Measurements from ENCODE around the gene OLFML1. TPM values are rescaled to one million over a fixed set of nuclear protein-coding genes. Genes with fewer than 3 reads are reported as not detected.

OLFML1 gene
- total RNA-seq, 6 experiments from 2014 or later = 2.2 to 5.5 (median 3.0) TPM

DNA sequence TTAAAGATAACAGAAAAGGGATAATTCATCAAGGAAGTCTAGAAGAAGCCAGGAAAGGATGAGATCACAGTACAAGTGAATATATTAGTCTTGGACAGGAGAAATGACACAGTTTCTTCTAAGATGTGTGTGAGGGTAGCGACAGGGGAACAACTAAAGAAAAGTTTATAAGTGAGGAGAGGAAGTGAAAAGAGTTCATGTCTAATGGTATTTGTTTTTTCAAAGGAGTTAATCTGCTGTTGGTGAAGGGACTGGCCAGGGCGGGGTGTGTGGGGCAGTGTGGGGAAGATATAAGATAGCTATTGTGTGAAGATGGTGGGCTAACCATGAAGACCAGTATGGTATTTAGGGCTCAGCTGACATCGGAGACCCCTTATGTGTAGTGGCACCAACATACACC, 20.9 kb downstream of the OLFML1 start:
- intact Hi-C loops (cut with DNase I) = no loop called here
- no peaks in the 10 kb centered on the region for H3K27me3 ChIP-seq
- DNase-seq = no peak
- H3K27ac ChIP-seq = no peak overlapping the region
- H3K4me1 ChIP-seq = peaks cover 0 to 8% (median 2%) of the 10 kb centered on the region in 4 donors
- no peaks in the 10 kb centered on the region for H3K9me3 ChIP-seq
- no peak overlapping the region for H3K4me3 ChIP-seq
- no peak for ATAC-seq
- TF ChIP-seq, protein P1, sequence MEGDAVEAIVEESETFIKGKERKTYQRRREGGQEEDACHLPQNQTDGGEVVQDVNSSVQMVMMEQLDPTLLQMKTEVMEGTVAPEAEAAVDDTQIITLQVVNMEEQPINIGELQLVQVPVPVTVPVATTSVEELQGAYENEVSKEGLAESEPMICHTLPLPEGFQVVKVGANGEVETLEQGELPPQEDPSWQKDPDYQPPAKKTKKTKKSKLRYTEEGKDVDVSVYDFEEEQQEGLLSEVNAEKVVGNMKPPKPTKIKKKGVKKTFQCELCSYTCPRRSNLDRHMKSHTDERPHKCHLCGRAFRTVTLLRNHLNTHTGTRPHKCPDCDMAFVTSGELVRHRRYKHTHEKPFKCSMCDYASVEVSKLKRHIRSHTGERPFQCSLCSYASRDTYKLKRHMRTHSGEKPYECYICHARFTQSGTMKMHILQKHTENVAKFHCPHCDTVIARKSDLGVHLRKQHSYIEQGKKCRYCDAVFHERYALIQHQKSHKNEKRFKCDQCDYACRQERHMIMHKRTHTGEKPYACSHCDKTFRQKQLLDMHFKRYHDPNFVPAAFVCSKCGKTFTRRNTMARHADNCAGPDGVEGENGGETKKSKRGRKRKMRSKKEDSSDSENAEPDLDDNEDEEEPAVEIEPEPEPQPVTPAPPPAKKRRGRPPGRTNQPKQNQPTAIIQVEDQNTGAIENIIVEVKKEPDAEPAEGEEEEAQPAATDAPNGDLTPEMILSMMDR (IDR thresholded peaks at IDR 0.05) = no peak
- TF ChIP-seq POLR2A (IDR thresholded peaks at IDR 0.05) = no peak
- 93% methylated on average over 3 of the region's 3 CpGs for WGBS (ENCODE audit: insufficient coverage, low coverage, low lambda C conversion rate, missing lambda C conversion rate)
- no peaks in the 10 kb centered on the region for H3K36me3 ChIP-seq

DNA sequence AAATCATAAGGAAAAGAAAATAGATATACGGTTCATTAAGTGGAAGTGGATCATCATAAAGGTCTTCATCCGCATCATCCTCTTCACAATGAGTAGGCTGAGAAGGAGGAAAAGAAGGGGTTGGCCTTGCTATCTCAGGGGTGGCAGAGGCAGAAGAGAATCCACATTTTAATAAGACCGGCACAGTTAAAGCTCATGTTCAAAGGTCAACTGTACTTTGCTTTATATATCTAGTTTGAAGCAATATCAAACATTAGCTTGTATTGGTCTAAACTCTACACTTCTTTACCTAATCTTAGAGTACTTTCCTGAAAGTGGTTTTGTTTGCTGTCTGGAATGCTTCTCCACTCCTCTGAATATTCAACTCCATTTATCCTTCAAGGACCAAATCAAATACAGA, 22.8 kb downstream of the OLFML1 start:
- ATAC-seq = no peak
- Histone ChIP-seq H3K9me3 (no peaks in the 10 kb centered on the region), H3K27ac (no peak overlapping the region), H3K36me3 (no peaks in the 10 kb centered on the region), H3K4me3 (no peak overlapping the region), H3K4me1 (peaks cover 0 to 23% (median 12%) of the 10 kb centered on the region in 4 donors), H3K27me3 (no peaks in the 10 kb centered on the region)
- intact Hi-C loops (cut with DNase I) = no loop called here
- 79% methylated on average over 3 of the region's 3 CpGs for WGBS (ENCODE audit: insufficient coverage, low coverage, low lambda C conversion rate, missing lambda C conversion rate)
- no peak for DNase-seq
- TF ChIP-seq POLR2A (IDR thresholded peaks at IDR 0.05) = no peak
- TF ChIP-seq, protein P1 (IDR thresholded peaks at IDR 0.05) = no peak

DNA sequence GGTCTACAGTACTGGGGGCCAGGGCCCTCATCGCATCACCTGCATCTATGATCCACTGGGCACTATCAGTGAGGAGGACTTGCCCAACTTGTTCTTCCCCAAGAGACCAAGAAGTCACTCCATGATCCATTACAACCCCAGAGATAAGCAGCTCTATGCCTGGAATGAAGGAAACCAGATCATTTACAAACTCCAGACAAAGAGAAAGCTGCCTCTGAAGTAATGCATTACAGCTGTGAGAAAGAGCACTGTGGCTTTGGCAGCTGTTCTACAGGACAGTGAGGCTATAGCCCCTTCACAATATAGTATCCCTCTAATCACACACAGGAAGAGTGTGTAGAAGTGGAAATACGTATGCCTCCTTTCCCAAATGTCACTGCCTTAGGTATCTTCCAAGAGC, 24.7 kb downstream of the OLFML1 start:
- intact Hi-C loops (cut with DNase I) = loop anchor here in 1 of 2 donors (10.0 kb wide), 1 partner anchor 55 kb away; no protein-coding TSS in a partner anchor
- 70% methylated on average over 2 of the region's 2 CpGs for WGBS (ENCODE audit: insufficient coverage, low coverage, low lambda C conversion rate, missing lambda C conversion rate)
- H3K36me3 ChIP-seq = no peaks in the 10 kb centered on the region
- TF ChIP-seq POLR2A (IDR thresholded peaks at IDR 0.05) = no peak
- TF ChIP-seq, protein P1 (IDR thresholded peaks at IDR 0.05) = no peak
- peaks cover 0 to 26% (median 12%) of the 10 kb centered on the region in 4 donors for H3K4me1 ChIP-seq
- ATAC-seq = no peak
- no peak for DNase-seq
- no peak overlapping the region for H3K27ac ChIP-seq
- H3K9me3 ChIP-seq = no peaks in the 10 kb centered on the region
- no peak overlapping the region for H3K4me3 ChIP-seq
- H3K27me3 ChIP-seq = no peaks in the 10 kb centered on the region

DNA sequence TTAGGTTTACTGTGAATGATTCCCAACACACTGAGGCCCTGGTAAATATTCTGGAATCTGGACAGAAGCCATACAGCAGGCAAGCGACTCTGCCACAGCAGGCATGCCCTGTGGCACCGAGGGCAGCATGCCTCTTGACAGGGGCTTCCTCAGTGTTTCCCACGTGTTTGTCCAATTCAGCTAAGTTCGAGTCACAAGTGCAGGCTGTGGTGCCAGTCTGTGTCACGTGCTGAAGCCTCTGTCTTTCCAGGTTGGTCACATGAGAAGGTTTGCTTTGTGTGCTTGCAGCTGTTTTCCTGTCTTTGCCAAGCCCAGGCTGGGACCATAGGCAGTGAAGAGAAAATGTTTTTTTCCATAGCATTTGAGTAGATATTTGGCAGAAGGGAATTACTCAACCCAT, 26.1 kb downstream of the OLFML1 start:
- DNase-seq (peak; percentile 50 to 83 (median 81)), ATAC-seq (peak; percentile 4 to 41 (median 24))
- 8% methylated on average over 5 of the region's 5 CpGs for WGBS (ENCODE audit: insufficient coverage, low coverage, low lambda C conversion rate, missing lambda C conversion rate)
- Histone ChIP-seq H3K9me3 (no peaks in the 10 kb centered on the region), H3K27me3 (no peaks in the 10 kb centered on the region), H3K4me1 (peaks cover 0 to 40% (median 18%) of the 10 kb centered on the region in 4 donors), H3K4me3 (no peak overlapping the region), H3K27ac (peak overlapping the region in 2 of 3 donors; percentile 80 to 86), H3K36me3 (no peaks in the 10 kb centered on the region)
- TF ChIP-seq POLR2A (IDR thresholded peaks at IDR 0.05) = no peak
- TF ChIP-seq, protein P1 (IDR thresholded peaks at IDR 0.05) = no peak
- intact Hi-C loops (cut with DNase I) = loop anchor here in 1 of 2 donors (10.0 kb wide), 1 partner anchor 53 kb away; no protein-coding TSS in a partner anchor

All from right lobe of liver (tissue), 6 donors.